ENCODE data around the gene MEX3C.

The MEX3C gene

DNA sequence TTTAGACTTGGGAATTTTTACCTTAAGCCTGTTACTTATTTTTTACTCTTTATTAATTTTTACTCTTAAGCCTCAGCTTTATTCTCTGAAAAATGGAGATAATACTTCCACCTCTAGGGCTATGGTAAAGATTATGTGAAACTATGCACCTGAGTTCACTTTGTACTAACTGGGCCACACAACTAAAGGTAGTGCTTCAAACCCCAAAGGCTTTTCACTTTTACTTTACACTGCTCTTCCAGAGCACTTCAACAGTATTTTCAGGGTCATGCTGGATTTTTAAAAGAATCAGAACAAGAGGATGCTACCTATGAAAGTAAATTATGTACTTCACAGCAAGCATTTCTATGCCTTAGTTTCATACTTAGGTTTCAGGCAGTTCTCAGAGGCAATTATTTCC is 27.8 kb downstream of the MEX3C start (continued):
- TF ChIP-seq RARB (CRISPR knock-in tag; IDR thresholded peaks at IDR 0.05) (no peak), ZFP3 (CRISPR knock-in tag; IDR thresholded peaks at IDR 0.05) (no peak), TOX (CRISPR knock-in tag; IDR thresholded peaks at IDR 0.05; ENCODE audit: borderline replicate concordance) (no peak), SNAI2 (CRISPR knock-in tag; IDR thresholded peaks at IDR 0.05) (no peak)

DNA sequence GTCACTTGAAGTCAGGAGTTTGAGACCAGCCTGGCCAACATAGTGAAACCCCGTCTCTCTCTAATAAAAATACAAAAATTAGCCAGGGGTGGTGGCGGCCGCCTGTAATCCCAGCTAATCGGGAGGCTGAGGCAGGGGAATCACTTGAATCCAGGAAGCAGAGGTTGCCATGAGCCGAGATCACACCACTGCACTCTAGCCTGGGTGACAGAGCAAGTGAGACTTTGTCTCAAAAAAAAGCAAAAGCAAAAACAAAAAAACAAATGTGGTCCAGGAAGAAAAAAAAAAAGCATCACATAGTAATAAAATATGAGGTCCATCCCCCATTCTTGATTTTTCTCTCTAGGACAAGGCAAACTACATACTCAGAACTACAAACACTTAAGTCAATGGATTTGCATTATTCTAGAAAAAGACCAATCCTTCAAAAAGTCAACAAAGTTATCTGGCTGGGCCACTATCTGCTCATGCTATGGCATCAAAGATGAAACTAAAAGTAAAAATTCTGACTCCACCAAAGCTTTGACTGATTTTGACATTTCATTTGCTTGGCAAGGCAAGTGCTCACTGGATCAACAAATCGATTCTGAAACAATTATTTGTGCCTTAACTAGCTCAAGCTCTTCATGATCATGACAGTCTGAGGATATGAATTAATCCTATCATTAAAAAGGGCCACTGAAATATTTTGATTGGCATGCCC is 28.4 kb downstream of the MEX3C start:
- TF ChIP-seq GLIS3 (CRISPR knock-in tag; IDR thresholded peaks at IDR 0.05) = no peak
- TF ChIP-seq TCF4 (CRISPR knock-in tag; IDR thresholded peaks at IDR 0.05; ENCODE audit: borderline replicate concordance) = no peak
- no peak for TF ChIP-seq TOX (CRISPR knock-in tag; IDR thresholded peaks at IDR 0.05; ENCODE audit: borderline replicate concordance)
- no peak for TF ChIP-seq OSR1 (CRISPR knock-in tag; IDR thresholded peaks at IDR 0.05)
- TF ChIP-seq ZC3H10 (CRISPR knock-in tag; IDR thresholded peaks at IDR 0.05) = no peak
- no peak for ATAC-seq

DNA sequence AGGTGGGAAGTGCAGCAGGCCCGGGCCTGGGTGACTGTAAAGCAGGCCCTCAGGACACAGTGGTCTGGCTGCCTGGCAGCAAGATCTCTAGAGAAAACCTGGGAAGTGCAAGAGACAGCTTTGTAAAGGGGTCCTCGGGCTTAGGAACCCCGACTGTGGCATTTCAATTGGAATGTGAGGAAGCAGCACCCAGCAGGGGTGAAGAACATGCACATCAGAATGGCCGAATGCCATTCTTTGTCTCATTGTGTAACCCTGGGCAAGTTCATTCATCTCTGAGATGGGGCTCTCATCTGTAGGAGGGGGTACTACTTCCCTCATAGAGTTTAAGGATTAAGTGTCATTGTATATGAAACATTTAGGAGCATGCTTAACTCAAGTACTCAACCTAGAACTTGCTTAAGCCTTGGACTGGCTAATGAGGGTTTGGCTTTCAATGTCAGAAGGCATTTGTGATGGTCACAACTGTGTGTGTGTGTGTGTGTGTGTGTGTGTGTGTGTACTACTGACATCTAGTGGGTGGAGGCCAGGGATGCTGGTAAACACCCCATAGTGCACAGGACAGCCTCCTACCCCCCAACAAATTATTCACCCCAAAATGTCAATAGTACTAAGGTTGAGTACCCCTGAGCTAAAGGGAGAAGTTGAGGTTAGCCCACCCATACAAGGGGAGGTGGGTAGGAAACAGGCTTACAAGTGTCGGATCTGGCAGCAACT is 29.3 kb downstream of the MEX3C start:
- ATAC-seq = no peak
- no peak for TF ChIP-seq ZNF70 (CRISPR knock-in tag; IDR thresholded peaks at IDR 0.05)
- no peak for TF ChIP-seq GLIS3 (CRISPR knock-in tag; IDR thresholded peaks at IDR 0.05)
- no peak for TF ChIP-seq ZNF8 (CRISPR knock-in tag; IDR thresholded peaks at IDR 0.05)
- TF ChIP-seq, protein P1, sequence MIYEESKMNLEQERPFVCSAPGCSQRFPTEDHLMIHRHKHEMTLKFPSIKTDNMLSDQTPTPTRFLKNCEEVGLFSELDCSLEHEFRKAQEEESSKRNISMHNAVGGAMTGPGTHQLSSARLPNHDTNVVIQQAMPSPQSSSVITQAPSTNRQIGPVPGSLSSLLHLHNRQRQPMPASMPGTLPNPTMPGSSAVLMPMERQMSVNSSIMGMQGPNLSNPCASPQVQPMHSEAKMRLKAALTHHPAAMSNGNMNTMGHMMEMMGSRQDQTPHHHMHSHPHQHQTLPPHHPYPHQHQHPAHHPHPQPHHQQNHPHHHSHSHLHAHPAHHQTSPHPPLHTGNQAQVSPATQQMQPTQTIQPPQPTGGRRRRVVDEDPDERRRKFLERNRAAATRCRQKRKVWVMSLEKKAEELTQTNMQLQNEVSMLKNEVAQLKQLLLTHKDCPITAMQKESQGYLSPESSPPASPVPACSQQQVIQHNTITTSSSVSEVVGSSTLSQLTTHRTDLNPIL (CRISPR knock-in tag; IDR thresholded peaks at IDR 0.05; ENCODE audit: low read depth) = no peak
- no peak for TF ChIP-seq CSDC2 (CRISPR knock-in tag; IDR thresholded peaks at IDR 0.05)

DNA sequence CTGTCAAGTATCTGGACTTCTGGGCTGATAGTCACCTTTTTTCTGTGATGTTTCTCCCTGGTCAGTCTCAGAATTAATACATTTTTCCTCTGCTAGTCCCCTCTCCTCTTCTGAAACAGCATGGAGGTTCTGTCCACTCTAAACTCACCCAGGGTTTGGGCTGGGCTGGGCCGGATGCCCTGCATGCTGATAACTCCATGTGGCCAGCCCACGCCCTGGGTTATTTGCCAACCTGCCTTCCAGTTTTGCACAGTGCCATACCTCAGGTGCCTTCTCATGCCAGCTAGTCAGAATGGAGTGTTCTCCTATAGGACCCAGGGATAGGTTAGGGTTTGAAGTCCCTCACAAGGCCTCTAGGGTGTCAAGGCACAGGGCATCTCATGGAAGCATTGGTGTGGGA is 32.2 kb downstream of the MEX3C start:
- ATAC-seq = no peak

DNA sequence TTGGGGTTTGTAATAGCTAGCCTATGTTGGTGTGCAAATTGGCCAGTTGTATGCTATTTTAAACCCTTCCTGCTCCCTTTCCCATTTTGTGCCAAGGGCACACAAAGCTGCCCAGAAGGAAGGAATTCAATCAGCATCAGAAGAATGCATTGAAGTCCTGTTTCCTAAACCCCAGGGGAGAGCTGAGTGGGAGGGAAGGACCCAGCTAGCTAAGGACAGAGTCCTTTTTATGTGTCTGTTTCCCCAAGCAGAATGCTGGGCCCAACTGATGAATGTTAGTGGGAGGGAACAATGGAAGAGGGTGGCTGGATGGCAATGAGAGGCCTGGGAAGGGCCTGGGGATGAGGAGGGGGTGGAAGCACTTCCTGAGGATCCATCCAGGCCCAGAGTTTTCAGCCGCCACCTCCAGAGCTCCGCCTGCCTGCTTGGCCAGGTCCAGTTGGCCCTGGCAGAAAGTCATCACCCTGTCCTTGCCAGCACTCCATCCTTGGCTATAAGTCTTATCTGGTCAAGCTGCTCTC is 32.7 kb downstream of the MEX3C start:
- TF ChIP-seq ZFP3 (CRISPR knock-in tag; IDR thresholded peaks at IDR 0.05) (no peak), TOX (CRISPR knock-in tag; IDR thresholded peaks at IDR 0.05; ENCODE audit: borderline replicate concordance) (no peak), TCF4 (CRISPR knock-in tag; IDR thresholded peaks at IDR 0.05; ENCODE audit: borderline replicate concordance) (no peak), ISL1 (CRISPR knock-in tag; IDR thresholded peaks at IDR 0.05) (no peak), SNAI2 (CRISPR knock-in tag; IDR thresholded peaks at IDR 0.05) (no peak), ESRRG (CRISPR knock-in tag; IDR thresholded peaks at IDR 0.05) (no peak), ZC3H10 (CRISPR knock-in tag; IDR thresholded peaks at IDR 0.05) (no peak), ARNTL (CRISPR knock-in tag; IDR thresholded peaks at IDR 0.05; ENCODE audit: borderline replicate concordance, low read depth) (no peak), ZNF70 (CRISPR knock-in tag; IDR thresholded peaks at IDR 0.05) (no peak), CSDC2 (CRISPR knock-in tag; IDR thresholded peaks at IDR 0.05) (no peak), BACH2 (CRISPR knock-in tag; IDR thresholded peaks at IDR 0.05; ENCODE audit: borderline replicate concordance) (no peak), OSR1 (CRISPR knock-in tag; IDR thresholded peaks at IDR 0.05) (no peak), ZNF565 (CRISPR knock-in tag; conservative IDR thresholded peaks at IDR 0.05; ENCODE audit: low read depth) (no peak), RARB (CRISPR knock-in tag; IDR thresholded peaks at IDR 0.05) (no peak)
- TF ChIP-seq, protein P2, sequence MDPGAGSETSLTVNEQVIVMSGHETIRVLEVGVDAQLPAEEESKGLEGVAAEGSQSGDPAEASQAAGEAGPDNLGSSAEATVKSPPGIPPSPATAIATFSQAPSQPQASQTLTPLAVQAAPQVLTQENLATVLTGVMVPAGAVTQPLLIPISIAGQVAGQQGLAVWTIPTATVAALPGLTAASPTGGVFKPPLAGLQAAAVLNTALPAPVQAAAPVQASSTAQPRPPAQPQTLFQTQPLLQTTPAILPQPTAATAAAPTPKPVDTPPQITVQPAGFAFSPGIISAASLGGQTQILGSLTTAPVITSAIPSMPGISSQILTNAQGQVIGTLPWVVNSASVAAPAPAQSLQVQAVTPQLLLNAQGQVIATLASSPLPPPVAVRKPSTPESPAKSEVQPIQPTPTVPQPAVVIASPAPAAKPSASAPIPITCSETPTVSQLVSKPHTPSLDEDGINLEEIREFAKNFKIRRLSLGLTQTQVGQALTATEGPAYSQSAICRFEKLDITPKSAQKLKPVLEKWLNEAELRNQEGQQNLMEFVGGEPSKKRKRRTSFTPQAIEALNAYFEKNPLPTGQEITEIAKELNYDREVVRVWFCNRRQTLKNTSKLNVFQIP (CRISPR knock-in tag; IDR thresholded peaks at IDR 0.05; ENCODE audit: borderline replicate concordance, low read depth) = no peak
- TF ChIP-seq, protein P1 (CRISPR knock-in tag; IDR thresholded peaks at IDR 0.05; ENCODE audit: low read depth) = no peak
- TF ChIP-seq, protein P3, sequence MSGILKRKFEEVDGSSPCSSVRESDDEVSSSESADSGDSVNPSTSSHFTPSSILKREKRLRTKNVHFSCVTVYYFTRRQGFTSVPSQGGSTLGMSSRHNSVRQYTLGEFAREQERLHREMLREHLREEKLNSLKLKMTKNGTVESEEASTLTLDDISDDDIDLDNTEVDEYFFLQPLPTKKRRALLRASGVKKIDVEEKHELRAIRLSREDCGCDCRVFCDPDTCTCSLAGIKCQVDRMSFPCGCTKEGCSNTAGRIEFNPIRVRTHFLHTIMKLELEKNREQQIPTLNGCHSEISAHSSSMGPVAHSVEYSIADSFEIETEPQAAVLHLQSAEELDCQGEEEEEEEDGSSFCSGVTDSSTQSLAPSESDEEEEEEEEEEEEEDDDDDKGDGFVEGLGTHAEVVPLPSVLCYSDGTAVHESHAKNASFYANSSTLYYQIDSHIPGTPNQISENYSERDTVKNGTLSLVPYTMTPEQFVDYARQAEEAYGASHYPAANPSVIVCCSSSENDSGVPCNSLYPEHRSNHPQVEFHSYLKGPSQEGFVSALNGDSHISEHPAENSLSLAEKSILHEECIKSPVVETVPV (CRISPR knock-in tag; IDR thresholded peaks at IDR 0.05) = no peak
- ATAC-seq = no peak

More for the DNA sequence above, 32.2 kb downstream of the MEX3C start:
- TF ChIP-seq CSDC2 (CRISPR knock-in tag; IDR thresholded peaks at IDR 0.05) (no peak), SNAI2 (CRISPR knock-in tag; IDR thresholded peaks at IDR 0.05) (no peak), BACH2 (CRISPR knock-in tag; IDR thresholded peaks at IDR 0.05; ENCODE audit: borderline replicate concordance) (no peak), TCF4 (CRISPR knock-in tag; IDR thresholded peaks at IDR 0.05; ENCODE audit: borderline replicate concordance) (no peak), TOX (CRISPR knock-in tag; IDR thresholded peaks at IDR 0.05; ENCODE audit: borderline replicate concordance) (no peak), GLIS3 (CRISPR knock-in tag; IDR thresholded peaks at IDR 0.05) (no peak)
- TF ChIP-seq, protein P4, sequence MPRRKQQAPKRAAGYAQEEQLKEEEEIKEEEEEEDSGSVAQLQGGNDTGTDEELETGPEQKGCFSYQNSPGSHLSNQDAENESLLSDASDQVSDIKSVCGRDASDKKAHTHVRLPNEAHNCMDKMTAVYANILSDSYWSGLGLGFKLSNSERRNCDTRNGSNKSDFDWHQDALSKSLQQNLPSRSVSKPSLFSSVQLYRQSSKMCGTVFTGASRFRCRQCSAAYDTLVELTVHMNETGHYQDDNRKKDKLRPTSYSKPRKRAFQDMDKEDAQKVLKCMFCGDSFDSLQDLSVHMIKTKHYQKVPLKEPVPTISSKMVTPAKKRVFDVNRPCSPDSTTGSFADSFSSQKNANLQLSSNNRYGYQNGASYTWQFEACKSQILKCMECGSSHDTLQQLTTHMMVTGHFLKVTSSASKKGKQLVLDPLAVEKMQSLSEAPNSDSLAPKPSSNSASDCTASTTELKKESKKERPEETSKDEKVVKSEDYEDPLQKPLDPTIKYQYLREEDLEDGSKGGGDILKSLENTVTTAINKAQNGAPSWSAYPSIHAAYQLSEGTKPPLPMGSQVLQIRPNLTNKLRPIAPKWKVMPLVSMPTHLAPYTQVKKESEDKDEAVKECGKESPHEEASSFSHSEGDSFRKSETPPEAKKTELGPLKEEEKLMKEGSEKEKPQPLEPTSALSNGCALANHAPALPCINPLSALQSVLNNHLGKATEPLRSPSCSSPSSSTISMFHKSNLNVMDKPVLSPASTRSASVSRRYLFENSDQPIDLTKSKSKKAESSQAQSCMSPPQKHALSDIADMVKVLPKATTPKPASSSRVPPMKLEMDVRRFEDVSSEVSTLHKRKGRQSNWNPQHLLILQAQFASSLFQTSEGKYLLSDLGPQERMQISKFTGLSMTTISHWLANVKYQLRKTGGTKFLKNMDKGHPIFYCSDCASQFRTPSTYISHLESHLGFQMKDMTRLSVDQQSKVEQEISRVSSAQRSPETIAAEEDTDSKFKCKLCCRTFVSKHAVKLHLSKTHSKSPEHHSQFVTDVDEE (CRISPR knock-in tag; IDR thresholded peaks at IDR 0.05) = no peak

Measured in SK-N-SH treated with all-trans-retinoic acid at 6 μM for 48 hours (cell line).